GM12873 (cell line): ENCODE results near the gene ERBB4.

Experiments
- CTCF ChIP-seq: IDR thresholded peaks from 2 replicates; pipeline ENCODE4 v1.5.1; 2012; ENCODE audit warnings: low read depth, mild to moderate bottlenecking, moderate library complexity, low read length, control low read depth; ENCODE audit not compliant: insufficient read depth; ENCODE audit errors: missing control alignments

Gene ERBB4

GRCh38 chr2:212249451-212249850, 289.2 kb downstream of the ERBB4 start:
- peak; percentile 15 for TF ChIP-seq CTCF

- TF ChIP-seq CTCF: no peak
Measured at GRCh38 chr2:212245880-212246279, 292.7 kb downstream of the ERBB4 start.

GRCh38 chr2:212242724-212243123, 295.9 kb downstream of the ERBB4 start:
- TF ChIP-seq CTCF: no peak

- TF ChIP-seq CTCF: no peak
Measured at GRCh38 chr2:212237350-212238095, 301.1 kb downstream of the ERBB4 start.

- no peak for TF ChIP-seq CTCF
Measured at GRCh38 chr2:212228743-212229171, 309.8 kb downstream of the ERBB4 start.

GRCh38 chr2:212227755-212228154, 310.8 kb downstream of the ERBB4 start:
- TF ChIP-seq CTCF: no peak

GRCh38 chr2:212226114-212226513, 312.5 kb downstream of the ERBB4 start:
- no peak for TF ChIP-seq CTCF

GRCh38 chr2:212223696-212224095, 314.9 kb downstream of the ERBB4 start:
- TF ChIP-seq CTCF: no peak
